RCC 7860 (cell line): ENCODE results near the gene C16orf96.

ENCODE experiments used
- DNase-seq: peaks from one replicate; pipeline ENCODE4 v3.0.0-alpha.2; 2015; ENCODE audit warnings: low spot score
- FAIRE-seq: peaks from 2 replicates; lab custom pipeline; 2012; peaks lifted over from hg19 to GRCh38; lab: Jason Lieb, UNC

The C16orf96 gene

DNA sequence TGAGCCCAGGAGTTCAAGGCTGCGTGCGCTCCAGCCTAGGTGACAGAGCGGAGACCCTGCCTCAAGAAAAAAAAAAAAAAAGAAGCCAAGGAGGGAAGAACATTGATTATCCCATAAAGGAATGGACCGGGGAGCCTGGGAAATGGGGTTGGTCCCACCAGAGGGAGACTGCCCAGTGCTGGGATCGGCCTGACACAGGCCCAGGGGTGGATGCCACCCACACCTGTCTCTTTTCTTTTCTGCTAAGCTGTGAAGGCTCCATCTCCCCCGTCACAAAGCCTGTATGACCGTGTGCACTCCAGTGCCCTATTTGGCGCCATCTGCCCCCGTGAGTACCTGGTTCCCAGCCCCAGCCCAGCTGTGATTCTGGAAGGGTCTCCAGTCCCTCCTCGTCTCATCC, 42.9 kb downstream of the C16orf96 start:
- DNase-seq (no peak), FAIRE-seq (no peak)

DNA sequence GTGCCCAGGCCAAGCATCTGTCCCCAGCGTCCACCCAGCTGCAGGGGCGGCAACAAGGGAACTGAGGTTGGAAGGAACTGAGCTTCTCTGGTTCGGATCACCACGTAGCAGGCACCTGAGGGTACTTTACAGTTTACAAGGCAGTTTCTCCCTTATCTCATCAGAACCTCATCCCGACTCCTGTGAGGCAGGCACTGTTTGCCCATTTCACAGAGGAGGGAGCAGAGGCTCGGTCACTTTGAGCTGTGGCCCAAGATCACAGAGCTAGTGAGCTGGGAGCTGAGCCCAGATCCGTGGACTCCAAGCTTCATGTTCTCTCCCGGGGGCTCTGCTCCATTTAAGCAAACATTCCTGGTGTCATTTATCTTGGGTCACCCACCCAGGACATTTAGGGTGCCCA, 43.4 kb downstream of the C16orf96 start:
- FAIRE-seq: no peak
- DNase-seq: no peak

DNA sequence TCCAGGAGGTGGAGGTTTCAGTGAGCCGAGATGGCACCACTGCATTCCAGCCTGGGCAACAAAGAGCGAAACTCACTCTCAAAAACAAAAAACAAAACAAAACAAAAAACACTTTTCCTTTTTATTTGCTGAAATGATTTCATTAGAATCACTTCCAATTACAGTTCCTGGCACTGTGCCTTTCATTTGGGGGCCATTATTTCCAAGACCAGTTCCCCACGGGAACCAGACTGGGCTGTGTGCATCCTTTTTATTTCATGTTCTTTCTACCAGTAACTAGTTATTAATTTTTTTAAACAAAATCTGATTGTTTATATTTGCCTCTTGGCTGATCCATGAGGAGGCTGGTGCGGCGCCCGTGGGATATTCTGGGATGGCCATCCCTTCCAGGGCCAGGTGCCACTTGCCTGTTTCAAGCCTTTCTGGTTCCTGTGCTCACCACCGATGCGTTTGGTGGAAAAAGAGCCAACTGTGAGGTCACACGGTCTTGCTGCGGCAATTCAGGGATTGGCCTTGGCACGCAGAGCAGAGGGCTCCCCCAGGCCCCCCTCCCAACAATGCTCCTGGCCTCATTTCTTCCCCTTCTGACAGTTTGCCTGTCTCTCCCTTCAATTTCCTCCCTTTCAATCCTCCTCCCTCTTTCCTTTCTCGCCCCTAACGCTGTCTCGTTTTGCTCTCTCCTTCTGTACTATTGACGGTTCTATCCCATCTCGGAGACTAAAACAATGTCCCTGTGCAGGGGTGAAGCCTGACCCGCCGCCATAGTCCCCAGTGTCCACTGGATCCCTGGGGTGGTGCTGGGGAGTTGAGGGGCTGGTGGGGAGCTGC, 45.1 kb downstream of the C16orf96 start:
- FAIRE-seq (no peak), DNase-seq (no peak)

DNA sequence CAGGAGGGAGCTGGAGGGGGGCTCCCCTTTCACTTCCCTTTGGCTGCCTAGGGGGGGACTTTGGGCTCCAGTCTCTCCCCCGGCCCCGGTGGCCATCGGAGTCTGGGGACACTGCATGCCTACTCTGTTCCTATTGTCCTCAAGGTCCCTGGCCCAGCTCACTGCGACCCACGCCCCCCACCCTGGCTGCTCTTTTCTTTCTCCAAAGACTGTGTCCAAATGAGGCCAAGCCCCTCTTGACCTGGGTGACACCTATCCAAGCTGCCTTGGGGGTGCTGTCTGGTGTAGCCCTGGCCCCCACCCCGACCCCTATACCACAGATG, 45.7 kb downstream of the C16orf96 start:
- FAIRE-seq (no peak), DNase-seq (no peak)

DNA sequence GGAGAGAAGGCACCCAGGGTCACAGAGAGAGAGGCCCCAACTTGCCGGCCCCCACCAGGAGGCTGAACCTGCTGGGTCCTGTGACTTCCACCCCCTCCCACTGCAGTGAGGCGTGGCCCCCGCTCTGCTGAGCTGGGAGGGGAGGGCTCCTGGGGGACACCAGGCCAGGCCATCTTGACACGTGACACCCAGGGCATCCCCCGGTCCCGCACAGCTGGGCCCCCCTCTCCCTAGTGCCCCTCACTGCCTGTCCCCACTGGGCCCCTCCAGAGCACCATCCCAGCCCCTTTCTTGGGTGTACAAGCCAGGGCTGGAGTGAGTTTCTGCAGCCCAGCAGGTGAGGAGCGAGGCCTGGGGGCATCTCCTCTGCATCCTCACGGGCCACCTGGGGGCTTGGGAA, 46.2 kb downstream of the C16orf96 start:
- DNase-seq (no peak), FAIRE-seq (no peak)

DNA sequence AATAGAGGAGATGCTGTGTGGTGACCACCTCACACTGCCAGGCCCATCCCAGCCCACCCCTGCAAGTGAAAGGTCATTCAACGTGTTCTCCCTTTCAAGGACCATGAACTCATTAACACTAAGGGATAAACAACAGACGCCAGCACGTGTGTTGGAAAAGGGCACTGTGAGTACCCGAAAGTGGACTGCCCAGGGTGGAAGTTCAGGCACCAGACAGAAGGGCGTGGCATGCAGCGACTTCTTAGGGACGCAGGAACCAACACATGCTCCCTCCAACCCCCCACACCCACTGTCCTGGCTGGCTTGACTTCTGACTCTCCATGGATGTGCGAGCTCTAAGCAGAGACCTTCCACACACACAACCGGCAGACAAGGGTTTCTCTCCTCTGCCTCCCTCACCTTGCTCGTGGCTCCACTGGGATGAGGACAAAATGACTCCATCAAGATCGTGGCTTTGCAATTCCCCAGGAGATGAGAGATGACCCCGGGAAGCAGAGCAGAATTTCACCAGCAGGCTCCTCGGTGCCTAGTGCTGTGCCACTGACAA, 47.6 kb downstream of the C16orf96 start:
- FAIRE-seq: no peak
- no peak for DNase-seq

DNA sequence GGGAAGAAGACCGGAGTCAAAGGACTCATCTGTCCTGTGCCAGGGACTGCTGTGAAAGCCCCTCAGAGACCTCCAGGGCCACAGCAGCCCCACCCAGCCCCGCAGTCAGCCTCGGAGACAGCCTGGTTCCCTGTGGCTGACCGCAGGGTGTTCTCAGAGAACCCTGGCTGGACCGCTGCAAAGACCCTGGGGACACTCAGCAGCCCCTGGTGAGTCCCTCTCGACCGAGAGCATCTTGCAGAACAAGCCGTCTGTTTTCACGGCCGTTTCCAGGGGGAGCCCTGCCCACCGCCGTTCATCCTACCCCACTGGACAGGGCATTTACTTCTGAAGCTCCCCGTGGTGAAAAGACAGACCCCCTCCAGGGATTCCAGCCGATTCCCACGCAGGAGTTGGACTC, 48.3 kb downstream of the C16orf96 start:
- FAIRE-seq: no peak
- DNase-seq: no peak

DNA sequence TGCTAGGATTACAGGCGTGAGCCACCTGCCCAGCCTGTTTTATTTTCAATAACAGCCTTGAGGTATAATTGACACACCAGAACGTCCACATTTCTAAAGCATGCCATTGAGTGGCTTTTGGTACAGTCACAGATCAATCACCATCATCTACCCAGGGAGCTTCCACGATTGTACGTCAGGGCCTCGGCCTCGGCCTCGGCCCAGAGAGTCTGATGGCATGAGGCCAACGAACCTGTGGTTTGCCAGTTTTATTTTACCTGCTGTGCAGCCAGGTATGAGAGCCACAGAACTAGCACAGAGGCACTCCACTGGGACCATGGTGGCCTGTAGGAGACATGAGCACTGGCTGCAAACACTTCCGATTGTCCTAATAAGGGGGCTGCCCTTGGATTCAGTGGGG, 50.2 kb downstream of the C16orf96 start:
- no peak for DNase-seq
- FAIRE-seq: no peak

DNA sequence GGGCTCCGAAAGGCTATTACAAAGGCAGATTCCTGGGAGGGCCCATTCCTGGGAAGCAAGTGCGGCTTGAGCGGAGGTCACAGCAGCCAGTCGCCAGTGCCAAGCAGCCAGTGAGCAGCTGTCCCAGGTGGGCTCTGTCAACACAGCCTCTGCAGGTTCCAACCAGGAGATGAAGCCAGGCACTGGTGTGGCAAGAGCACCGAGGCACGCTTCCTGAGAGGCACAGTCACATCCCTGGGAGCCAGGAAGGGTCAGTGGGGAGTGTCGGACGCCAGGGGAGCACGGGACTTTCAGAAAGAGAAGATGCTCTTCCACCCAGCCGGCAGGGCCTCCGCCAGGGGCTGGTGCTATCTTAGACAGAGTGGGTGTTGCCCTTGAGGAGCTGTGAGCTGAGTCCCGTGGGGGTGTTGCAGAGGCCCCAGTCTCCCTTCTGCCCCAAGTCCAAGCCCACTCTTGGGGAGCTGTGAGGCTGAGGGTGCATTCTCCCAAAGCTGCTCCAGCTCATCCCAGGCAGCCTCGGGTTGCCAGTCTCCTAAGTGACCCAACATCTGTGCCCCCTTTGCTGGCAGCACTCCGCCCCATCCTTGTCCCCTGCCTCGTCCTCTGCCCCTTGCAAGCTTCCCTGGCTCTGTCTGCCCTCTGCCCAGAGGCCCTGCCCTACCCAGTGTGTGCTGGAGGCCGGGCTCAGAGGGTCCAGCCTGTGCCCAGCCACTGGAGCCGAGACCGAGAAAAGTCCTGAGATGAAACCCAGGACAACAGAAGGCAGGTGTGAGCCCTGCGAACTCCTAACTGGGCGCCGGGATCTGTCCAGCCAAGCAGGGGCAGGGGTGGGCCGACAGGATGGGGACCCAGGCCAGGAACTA, 51.9 kb downstream of the C16orf96 start:
- no peak for FAIRE-seq
- DNase-seq: no peak

DNA sequence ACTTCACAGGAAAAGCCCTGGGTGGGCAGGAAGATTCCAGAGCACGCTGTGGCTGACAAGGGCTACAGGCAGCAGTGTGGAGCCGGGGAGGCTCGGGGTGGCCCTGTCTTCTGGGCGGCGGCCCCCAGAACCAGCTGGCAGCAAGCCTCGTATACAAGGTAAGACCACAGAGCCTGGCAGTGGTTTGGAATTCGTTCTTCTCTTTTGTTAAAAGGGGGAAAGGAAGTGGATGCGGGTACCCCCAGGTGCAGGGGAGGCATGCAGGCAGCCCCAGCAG, 52.5 kb downstream of the C16orf96 start:
- DNase-seq (no peak), FAIRE-seq (no peak)

DNA sequence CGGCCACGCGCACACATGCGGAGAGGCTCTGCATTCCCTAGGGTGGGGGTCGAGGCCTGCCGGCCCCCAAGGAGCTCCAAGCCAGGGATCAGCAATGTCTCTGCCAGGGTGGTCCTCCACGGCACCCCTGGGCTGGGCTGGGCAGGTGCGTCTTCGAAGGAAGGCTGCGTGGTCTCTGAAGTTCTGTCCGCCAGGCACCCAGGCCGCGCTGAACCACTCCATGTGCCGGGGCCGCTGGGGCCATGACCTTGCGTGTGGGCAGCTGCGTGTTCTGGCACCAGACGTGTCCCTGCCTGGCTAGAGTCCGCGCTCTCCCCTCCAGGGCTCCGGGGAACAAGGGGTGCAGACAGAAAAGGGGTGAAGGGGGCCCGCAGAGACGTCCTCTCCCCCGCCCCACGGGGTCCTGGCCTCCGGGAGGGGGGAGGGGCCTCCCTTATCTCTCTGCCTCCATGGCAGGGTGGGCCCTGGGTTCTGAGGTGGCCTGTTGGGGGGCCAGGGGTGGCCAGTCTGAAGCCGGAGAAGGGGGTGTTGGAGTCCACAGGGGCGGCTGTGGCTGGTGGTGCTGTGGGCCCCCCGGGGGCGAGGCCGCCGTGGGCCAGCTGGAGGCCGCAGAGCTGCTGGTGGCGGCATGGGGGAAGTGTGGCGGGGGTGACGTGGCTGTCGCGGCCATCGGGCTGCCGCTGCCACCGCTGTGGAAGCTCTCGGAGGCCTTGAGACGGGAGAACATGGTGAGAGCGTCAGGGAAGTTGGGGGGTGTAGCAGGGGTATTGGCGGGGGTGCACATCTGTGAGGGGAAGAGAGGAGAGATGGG, 53.3 kb downstream of the C16orf96 start:
- no peak for DNase-seq
- no peak for FAIRE-seq

DNA sequence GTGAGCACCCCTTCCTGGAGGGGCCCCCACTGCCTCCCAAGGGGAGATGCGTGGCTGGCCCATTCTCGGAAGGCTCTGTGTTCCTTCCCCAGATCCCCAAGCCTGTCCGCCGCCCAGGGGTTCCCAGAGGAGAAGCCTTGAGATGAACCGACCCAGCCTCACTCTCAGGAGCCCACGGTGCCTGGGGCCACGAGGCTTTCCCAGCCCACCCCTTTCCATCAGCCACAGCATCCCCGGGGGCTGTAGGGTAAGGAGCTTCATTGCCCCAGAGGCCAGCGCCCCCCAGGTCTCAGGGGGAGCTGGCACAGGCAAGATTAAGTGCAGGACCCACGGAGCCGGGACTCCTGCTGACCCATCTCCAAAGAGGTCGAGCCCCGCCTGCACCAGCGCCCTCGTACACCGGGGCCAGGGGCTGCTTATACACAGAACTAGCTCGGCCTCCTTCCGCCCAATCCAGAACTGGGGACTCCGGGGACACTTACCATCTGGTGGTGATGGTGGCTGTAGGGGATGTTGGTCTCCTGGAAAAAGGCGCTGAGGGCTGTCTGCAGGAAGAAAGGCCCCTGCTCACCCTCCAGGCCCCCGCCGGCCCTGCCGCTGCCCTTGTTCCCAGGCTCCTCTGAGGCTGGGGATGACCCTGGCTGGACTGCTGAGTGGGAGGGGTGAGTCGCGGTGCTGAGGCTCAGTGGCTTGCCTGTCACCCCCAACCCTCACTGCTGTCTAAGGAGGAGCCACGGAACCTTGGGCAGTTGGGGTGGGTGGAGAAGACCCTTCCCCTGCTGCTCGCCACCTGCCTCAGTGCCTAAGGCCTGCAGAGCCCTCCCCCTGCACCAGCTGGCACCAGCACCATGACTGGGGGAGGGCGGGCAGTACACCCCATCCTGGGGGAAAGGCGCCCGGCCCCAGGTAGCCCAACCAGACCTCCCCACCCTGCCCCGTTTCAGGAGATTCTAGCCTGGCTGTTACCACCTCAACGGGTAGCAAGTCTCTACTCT, 54.2 kb downstream of the C16orf96 start:
- no peak for DNase-seq
- no peak for FAIRE-seq

DNA sequence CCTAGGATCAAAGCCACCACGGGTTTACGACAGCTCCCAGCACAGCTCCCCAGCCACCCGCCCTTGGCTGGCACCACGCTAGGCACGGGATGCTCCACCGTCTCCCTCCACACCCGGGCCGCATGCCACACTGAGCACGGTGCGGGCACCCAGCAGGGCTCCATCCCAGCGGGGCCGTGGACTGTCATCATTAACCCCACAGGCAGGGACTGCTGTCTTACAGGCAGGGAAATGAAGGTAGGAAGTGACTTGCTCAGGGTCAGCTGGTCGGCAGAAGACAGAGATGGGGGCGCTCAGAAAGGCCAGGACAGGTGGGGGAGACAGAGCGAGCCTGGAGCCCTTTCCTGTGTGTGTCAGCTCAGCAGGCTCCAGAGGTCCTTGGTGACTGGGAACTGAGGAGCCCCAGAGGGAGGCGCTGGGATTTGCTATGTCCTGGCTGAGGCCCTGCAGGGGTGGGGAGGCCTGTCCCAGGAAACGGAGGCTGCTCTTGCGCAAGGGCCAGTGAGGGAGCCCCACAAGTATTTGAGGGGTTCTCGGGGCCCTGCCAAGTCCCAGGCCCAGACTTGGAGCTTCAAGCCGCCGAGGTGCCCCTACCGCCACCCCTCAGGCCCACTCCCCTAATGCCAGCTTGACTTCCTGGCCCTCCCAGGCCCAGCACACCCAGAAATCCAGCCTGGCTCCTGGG, 55.3 kb downstream of the C16orf96 start:
- no peak for FAIRE-seq
- DNase-seq: no peak

DNA sequence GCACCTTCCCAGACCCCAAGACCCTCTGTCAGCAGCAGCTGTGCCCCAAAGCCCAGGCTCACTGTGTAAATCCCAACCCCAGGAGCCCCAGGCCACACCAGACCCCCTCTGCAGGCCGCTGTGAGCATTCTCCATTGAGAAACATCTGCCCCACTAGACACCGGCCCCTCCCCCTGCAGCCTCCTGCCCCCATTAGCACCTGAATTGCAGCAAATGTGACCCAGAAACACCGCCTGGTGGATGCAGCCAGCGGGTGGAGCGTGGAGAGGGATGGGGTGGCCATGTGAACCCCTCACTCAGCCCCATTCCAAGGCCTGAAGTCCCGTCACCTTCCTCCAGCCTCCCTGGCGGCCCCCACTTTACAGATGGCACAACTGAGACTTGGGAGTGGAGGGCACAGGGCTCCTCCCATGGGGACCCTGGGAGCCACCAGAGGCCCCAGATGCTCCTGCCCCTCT, 56.4 kb downstream of the C16orf96 start:
- no peak for DNase-seq
- no peak for FAIRE-seq

DNA sequence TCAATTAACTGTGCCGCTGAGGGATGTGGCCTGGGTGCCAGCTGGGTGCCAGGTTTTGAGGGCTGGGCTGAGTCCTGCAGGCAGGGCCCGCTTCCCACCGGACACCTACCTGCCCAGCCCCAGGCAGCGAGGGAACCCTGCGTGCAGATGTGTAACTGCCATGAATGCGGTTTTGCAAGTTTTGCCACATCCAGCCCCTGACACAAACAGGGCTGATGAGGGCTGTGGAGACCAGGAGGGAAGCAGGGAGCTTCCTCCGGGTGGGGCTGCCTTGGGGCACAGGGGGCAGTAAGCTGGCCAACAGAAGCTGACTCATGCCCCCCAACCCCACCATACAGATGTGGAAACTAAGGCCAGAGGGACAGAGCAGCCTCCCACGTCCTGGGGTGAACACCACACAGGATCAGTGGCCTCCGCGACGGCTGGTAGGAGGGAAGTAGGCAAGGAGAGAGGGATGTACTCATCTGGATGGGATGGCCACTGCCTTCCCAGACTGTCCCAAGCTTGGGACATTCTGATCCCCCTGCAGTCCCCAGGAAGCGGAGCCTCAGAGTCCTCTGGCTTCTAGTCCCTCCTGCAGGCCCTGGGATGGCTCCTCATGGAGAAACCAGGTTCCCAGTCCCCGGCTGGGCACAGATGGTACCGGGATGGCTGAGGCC, 57.0 kb downstream of the C16orf96 start:
- FAIRE-seq: no peak
- no peak for DNase-seq

DNA sequence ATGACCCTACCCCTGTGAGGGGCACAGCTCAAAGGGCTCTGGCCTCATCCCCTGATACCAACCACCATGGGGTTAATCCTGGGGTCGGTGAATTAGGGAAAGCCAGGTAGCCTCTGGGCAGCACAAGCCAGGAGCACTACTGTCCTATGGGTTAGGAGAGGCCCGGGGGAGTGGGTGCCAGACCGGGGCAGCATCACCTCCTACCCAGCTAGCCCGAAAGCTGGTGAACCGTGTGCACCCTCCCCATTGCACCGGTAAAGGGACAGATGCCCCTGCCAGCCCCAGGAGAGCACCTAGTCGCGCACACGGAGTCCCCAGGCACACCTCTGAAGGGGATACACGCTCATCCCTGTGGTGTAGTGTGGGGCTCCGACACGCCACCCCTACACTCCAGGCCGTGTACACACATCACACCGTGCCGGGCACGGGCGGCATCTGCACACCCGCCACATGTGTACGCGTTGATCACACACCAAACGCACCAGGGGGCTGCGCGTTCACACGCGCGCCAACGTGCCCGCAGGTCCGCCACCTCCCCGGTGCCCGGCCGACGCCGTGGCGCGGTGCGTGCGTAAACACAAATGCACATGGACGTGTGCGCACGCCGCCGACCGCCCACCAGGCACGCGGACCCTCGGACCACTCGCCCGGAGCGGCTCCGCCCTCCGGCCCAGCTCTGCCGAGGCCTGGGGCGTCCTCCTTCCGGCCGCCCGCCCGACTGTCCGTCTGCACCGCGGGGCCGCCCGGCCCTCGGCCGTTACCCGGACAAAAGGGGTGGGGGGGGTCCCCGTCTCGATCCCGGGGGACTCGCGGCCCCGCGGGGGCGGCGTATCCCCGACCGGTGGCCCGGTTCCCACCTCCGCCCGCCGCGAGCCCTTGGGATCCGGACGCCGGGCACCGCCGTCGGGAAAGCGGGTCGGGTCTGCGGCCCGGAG, 57.8 kb downstream of the C16orf96 start:
- DNase-seq (peak; percentile 6), FAIRE-seq (no peak)

DNA sequence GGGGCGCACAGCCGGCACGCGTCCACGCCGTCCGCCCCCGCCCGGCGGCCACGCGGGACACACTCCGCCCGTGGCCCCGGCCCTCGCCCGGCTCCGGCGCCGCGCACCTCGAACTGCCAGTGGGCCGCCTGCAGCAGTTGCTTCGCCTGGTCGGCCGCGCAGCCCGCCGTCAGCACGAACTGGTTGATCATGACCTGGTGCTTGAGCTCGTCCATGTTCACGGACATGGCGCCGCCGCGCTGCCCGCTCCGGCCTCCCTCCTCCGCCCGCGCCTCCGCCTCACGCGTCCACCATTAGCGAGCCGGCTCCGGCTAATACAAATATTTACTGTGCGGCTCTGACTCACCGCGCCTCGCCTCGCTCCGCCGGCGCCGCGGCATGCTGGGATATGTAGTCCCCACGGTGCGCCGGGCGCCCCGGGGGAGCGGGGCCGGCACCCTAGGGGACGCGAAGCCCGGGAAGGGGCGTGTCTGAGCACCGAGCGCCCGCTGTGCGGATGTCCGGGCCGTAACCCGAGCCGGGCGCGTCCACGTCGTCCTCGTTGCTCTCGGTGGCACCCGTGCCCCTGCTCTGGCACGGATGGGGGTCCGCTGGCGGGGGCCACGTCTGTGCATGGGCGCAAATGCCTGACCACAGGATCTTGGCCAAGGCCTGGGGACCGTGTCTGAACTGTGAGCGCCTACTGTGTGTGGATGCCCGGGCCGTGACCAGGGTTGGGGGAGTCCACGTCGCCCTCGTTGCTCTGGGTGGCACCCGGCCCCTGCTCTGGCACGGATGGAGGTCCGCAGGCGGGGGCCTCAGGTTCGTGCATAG, 58.6 kb downstream of the C16orf96 start, which contains the start of gene UBALD1:
Gene UBALD1 (minus strand): TSS at position 318 of the 813 bp plus-strand sequence. CDS start 91 bp downstream, at position 227.
- FAIRE-seq: no peak
- peak; percentile 71 for DNase-seq
